HG02610 (cell line): Measurements from ENCODE around the gene TMEM141.
"Not testable (repeated sequence)": the region's sequence is repeated elsewhere in the genome, so short reads cannot be mapped to it uniquely, and the experiment has no call there.

Experiments
- ATAC-seq: cut with Tn5 transposase; IDR thresholded peaks from one replicate; pipeline ENCODE4 v1.9.1; 2021; ENCODE audit warnings: mild to moderate bottlenecking, moderate library complexity; ENCODE audit not compliant: unreplicated experiment

The TMEM141 gene

DNA sequence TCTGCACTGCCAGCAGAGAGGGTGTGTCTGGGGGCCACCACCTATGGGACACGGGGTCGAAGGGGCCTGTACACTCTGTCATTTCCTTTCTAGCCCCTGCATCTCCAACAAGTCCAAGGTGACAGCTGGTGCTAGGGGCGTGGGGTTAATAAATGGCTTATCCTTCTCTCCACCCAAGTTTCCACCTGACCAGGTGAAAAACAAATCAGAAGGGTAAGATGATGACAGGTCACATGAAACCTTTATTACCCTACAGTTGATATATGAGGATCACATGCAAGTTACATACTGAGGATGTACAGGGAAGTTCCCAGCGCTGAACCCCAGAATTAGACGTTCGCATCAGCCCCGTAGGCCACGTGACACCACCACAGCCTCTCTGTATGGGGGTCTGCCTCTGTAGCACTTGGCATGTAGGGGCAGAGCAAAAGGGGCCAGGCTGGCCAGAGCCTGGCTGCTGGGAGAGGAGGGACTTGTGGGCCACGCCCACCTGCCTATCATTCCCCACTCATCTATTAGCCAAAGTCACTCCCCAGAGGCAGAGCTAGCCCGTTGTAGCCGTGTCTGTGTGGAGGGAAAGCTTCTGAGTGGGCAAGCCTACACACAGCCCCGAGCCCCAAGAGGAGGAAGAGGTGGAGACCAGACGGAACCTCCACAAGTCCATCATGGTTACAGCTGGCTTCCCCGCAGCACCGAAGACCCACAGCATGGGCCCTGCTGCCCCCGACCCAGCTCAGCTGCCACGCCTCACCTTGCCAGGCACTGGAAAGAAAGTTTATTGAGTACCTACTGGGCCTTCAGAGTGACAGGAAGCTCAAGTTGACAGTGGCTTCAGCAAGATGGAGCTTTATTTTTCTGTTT, 2.2 kb downstream of the TMEM141 start:
- no peak for ATAC-seq

- ATAC-seq, result no peak
Observed at GRCh38 chr9:136794281-136794999, 3.3 kb downstream of the TMEM141 start.

GRCh38 chr9:136795000-136795348, 3.8 kb downstream of the TMEM141 start:
- no peak for ATAC-seq

DNA sequence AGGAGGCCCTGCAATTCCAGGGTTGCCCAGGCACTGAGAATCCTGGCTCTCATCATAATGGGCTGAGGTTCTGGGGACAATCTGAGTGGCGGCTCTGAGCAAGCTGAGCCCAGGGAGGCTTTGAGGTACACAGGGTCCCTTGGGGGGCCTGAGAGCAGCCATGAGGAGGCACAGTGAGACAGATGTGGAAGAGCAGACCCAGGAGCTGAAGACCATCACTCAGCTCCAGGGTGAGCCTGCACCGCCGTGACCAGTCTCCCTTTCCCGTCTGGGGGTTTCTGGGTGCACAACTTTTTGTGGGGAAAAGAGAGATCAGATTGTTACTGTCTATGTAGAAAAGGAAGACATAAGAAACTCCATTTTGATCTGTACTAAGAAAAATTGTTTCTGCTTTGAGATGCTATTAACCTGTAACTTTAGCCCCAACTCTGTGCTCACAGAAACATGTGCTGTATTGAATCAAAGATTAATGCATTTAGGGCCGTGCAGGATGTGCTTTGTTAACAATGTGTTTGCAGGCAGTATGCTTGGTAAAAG, 5.2 kb downstream of the TMEM141 start, which contains the start of gene CCDC183:
CCDC183 (plus strand) TSS at position 101 of the 537 bp plus-strand sequence; CDS start at position 161, 60 bp downstream.
- no peak for ATAC-seq

GRCh38 chr9:136796775-136797347, 5.7 kb downstream of the TMEM141 start:
- not testable (repeated sequence) for ATAC-seq

GRCh38 chr9:136798708-136799078, 7.5 kb downstream of the TMEM141 start:
- no peak for ATAC-seq

- no peak for ATAC-seq
Observed at GRCh38 chr9:136799079-136799853, 8.1 kb downstream of the TMEM141 start.

GRCh38 chr9:136799854-136800657, 8.9 kb downstream of the TMEM141 start:
- ATAC-seq, result no peak

DNA sequence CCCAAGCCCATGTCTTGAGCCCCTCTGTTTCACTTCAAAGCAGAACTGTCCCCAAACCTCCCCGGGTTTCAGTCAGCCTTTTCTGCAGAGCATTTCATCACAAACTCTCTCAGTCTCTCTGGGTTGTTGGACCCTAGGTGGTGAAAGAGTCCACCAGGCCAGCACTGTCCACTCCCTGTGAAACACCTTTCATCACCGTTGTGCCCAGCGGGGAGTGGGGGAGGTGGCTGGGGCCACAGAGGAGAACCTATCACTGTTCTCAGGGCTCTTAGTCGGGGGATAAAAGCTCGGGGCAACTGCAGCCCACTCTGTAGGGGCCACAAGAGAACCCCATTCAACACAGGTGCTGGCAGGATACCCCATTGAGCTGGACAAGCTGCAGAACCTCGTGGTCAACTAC, 11.2 kb downstream of the TMEM141 start:
- ATAC-seq, result no peak

GRCh38 chr9:136803009-136803550, 11.9 kb downstream of the TMEM141 start:
- not testable (repeated sequence) for ATAC-seq

- no peak for ATAC-seq
Observed at GRCh38 chr9:136803551-136804508, 12.7 kb downstream of the TMEM141 start.

DNA sequence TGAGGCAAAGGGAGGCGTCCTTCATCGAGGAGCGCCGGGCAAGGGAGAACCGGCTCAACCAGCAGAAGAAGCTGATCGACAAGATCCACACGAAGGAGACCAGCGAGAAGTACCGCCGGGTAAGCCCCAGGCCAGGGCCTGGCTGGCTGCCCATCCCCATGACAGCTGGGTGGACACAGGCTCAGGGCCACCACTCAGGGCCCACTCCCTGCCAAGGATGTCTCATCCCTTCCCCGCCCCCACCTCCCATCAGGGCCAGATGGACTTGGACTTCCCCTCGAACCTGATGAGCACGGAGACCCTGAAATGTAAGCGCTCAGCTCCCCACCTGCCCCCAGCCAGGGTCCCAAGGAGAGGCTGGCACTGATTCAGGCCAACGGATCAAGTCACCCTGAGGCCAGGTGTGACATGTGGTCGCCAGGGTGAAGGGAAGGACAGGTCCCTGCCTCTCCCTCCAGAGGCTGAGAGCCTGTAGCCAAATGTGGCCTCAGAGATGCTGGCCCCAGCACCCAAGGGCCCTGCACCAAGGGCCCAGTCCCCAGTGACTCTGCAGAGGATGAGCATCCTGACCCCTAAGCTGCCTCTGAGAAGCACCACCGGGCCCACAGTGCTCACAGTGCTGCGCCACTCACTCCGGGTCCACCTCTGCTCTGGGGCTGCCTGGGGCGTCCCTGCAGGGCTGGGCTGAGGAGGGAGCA, 13.5 kb downstream of the TMEM141 start:
- ATAC-seq, result no peak

GRCh38 chr9:136805207-136805740, 14.1 kb downstream of the TMEM141 start:
- no peak for ATAC-seq

- no peak for ATAC-seq
Observed at GRCh38 chr9:136806067-136806466, 14.9 kb downstream of the TMEM141 start.

GRCh38 chr9:136806631-136807201, 15.6 kb downstream of the TMEM141 start:
- ATAC-seq, result no peak

- ATAC-seq, result peak; percentile 69
Observed at GRCh38 chr9:136807281-136808074, 16.3 kb downstream of the TMEM141 start, which contains the start of gene RABL6. TSS of gene RABL6 (plus strand) at chr9:136807948. CDS start at chr9:136808197, 249 bp downstream.
